Stimulated activated effector memory CD8-positive, alpha-beta T cell treated with anti-CD3 and anti-CD28 coated beads, Interleukin-12 subunit alpha, Interleukin-12 subunit beta, amount 100 ng/mL, for 72 hours (primary cell): ENCODE data around the gene PELI3.
"Not testable (repeated sequence)": the region's sequence is repeated elsewhere in the genome, so short reads cannot be mapped to it uniquely, and the experiment has no call there.

Experiments
- ATAC-seq: fragments of 150-1000 bp; cut with Tn5 transposase; 2 replicates; pipeline ENCODE4 v1.10.0; 2021
- DNase-seq, 2 donors: peaks; one replicate each; pipeline ENCODE4 v3.0.0; 2021 to 2022; ENCODE audit warnings: low spot score in 2 of 2
- H3K27ac Mint-ChIP-seq: one replicate; pipeline ENCODE4 v1.8.0; 2022; ENCODE audit warnings: mild to moderate bottlenecking, mixed read lengths
- H3K36me3 Mint-ChIP-seq: one replicate; pipeline ENCODE4 v1.8.0; 2022; ENCODE audit warnings: mild to moderate bottlenecking, mixed read lengths
- H3K4me1 Mint-ChIP-seq: one replicate; pipeline ENCODE4 v1.8.0; 2022; ENCODE audit warnings: mixed read lengths
- H3K4me3 Mint-ChIP-seq: one replicate; pipeline ENCODE4 v1.8.0; 2022; ENCODE audit warnings: mild to moderate bottlenecking, mixed read lengths
- H3K9me3 Mint-ChIP-seq: one replicate; pipeline ENCODE4 v1.8.0; 2022; ENCODE audit warnings: mixed read lengths

The PELI3 gene, protein sequence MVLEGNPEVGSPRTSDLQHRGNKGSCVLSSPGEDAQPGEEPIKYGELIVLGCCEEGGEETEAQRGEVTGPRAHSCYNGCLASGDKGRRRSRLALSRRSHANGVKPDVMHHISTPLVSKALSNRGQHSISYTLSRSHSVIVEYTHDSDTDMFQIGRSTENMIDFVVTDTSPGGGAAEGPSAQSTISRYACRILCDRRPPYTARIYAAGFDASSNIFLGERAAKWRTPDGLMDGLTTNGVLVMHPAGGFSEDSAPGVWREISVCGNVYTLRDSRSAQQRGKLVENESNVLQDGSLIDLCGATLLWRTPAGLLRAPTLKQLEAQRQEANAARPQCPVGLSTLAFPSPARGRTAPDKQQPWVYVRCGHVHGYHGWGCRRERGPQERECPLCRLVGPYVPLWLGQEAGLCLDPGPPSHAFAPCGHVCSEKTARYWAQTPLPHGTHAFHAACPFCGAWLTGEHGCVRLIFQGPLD

DNA sequence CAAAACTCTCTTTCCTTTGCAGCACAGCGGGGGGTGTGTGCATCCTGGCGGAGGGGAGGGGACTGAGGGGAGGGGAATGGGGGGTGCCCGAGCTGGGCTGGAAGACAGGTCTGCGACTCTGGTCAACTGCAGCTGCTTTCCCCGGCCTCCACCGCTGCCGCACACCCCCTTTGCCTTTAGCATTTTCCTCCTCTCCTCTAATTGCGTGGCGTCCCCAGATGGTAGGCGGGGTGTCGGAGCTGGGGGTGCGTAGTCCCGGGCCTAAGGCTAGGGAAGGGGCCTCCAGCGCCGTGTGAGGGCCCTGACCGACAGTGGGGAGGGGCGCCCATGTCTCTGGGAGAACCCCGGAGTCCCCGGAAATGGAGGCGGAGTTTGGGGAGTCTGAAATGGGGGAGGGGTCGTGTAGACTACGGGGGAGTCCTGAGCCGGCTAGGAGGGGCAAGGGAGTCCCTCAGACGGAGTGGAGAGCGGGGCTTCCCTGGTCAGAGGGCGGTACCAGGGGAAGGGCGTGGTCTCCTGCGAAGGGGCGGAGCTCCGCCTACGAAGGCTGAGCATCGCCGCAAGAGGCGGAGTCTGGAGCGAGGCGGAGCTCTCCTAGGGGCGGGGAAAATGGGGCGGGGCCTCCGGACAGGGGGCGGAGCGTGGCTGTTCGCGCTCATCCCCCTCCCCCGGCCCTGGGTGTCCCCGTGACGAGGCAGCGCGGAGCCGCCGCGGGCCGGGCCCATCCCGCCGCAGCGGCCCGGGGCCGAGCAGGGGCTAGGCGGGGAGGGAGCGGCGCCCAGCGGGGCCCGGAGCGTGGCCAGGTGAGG is at the start of gene PELI3:
Gene PELI3, plus strand, starts transcription at position 681 of the 809 bp plus-strand sequence. CDS start 1,224 bp downstream, outside the sequence.
- peaks cover 11% of the 10 kb centered on the region for H3K36me3 Mint-ChIP-seq
- peak within 1 kb of the TSS; percentile 75 for H3K4me3 Mint-ChIP-seq
- no peaks in the 10 kb centered on the region for H3K9me3 Mint-ChIP-seq
- H3K4me1 Mint-ChIP-seq: peaks cover 33% of the 10 kb centered on the region
- peak; percentile 88 for ATAC-seq
- peak within 1 kb of the TSS; percentile 79 for H3K27ac Mint-ChIP-seq
- DNase-seq: peak; percentile 93 to 97

DNA sequence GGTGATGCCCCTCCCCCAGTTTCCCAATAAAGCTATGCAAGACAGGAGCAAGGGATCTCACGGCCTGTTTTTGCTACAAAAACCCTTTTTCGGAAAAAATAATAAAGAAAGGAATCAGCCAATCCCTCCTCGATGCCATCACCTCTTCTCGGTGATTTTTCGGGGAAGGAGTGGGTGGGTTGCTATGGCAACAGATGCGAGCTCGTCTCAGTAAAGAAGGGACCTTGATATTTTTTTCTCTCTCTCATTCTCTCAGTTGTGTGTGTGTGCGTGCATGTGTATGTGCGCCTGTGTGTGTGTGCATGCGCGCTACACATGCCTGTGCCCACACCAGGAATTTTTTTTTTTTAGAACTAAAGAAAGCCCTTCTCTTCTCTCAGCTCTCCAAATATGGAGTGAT is 49.7 kb upstream of the PELI3 start:
- ATAC-seq (no peak), DNase-seq (no peak)
- Mint-ChIP-seq H3K9me3 (peaks cover 4% of the 10 kb centered on the region), H3K36me3 (peaks cover 4% of the 10 kb centered on the region), H3K4me1 (peaks cover 32% of the 10 kb centered on the region), H3K27ac (no peak overlapping the region), H3K4me3 (no peak overlapping the region)

DNA sequence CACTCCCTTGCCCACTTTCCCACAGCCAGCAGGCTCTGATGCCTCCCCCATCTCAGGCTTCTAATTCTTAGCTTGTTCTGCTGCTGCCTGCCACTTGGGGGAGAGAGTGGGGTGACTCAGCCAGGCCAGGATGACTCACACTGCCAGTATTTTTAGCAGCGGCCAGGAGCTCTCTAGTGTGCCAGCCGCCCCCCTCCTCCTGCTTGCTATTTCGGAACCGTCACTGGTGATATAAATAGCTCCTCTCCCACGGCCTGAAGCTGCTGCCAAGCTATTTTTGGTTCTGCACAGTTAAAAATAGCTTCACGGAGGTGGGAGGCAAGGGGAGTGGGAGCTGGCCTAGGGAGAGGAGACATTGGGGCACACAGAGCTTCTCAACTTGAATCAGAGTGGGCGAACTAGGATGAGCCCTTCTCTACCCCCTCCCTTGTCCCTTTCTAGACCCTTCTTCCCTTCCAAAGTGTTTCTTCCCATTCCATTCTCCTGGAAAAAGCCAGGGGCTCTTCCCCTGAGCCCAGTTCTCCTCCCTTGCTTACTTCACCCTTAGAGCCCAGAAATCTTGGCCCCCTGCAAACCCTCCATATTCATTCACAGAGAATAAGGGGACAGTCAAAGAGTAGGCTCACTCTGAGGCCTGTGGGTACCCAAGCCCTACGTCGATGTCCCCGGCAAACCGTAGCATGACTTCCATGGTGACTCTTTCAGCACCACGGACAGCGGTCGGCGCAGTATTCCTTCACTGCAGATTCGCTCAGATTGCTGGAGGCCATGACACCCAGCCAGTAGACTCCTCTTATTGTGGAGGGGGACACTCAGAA is 48.3 kb upstream of the PELI3 start:
- peak overlapping the region; percentile 30 for H3K4me3 Mint-ChIP-seq
- ATAC-seq: peak; percentile 90
- peak; percentile 46 to 73 for DNase-seq
- H3K36me3 Mint-ChIP-seq: peaks cover 11% of the 10 kb centered on the region
- H3K27ac Mint-ChIP-seq: peak overlapping the region; percentile 41
- peaks cover 36% of the 10 kb centered on the region for H3K4me1 Mint-ChIP-seq
- H3K9me3 Mint-ChIP-seq: peaks cover 4% of the 10 kb centered on the region

DNA sequence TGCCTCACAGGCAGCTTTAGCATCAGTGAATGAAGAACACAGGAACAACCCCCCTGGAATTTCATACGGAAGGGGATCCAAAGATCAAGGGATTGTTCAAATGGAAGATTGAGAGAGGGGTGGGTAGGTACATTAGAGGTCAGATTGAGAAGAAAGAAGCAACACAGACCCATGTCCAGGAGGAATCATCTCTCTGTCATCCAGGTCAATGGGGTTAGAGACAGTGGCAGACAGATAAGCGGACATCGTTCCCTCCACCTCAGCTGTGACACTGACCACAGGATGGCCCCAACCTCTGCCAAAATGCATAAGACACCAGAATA is 47.8 kb upstream of the PELI3 start:
- peak overlapping the region; percentile 41 for H3K27ac Mint-ChIP-seq
- ATAC-seq: no peak
- H3K4me1 Mint-ChIP-seq: peaks cover 36% of the 10 kb centered on the region
- DNase-seq: no peak
- peaks cover 4% of the 10 kb centered on the region for H3K9me3 Mint-ChIP-seq
- peaks cover 11% of the 10 kb centered on the region for H3K36me3 Mint-ChIP-seq
- peak overlapping the region; percentile 30 for H3K4me3 Mint-ChIP-seq

DNA sequence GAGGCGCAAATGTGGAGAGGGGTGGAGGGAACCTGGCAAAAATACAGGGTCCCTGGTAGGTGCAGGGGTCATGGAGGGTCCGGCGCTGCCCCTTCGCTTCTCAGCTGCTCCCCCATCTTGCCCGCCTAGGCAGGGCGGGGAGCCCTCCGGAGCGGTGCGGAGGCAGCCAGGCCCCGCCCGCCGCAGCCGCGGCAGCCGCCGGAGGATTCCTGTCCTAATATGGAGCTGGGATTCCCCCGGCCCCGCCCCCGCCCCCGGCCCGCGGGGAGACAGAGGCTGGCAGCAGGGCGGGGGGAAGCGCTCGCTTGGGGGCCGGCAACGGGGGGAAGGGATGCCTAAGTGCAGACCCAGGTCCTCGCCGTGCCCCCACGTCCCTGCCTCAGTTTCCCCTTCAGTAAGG is 46.9 kb upstream of the PELI3 start:
- Mint-ChIP-seq H3K9me3 (peaks cover 4% of the 10 kb centered on the region), H3K27ac (no peak overlapping the region), H3K36me3 (peaks cover 11% of the 10 kb centered on the region), H3K4me3 (no peak overlapping the region), H3K4me1 (peaks cover 36% of the 10 kb centered on the region)
- no peak for DNase-seq
- ATAC-seq: no peak

DNA sequence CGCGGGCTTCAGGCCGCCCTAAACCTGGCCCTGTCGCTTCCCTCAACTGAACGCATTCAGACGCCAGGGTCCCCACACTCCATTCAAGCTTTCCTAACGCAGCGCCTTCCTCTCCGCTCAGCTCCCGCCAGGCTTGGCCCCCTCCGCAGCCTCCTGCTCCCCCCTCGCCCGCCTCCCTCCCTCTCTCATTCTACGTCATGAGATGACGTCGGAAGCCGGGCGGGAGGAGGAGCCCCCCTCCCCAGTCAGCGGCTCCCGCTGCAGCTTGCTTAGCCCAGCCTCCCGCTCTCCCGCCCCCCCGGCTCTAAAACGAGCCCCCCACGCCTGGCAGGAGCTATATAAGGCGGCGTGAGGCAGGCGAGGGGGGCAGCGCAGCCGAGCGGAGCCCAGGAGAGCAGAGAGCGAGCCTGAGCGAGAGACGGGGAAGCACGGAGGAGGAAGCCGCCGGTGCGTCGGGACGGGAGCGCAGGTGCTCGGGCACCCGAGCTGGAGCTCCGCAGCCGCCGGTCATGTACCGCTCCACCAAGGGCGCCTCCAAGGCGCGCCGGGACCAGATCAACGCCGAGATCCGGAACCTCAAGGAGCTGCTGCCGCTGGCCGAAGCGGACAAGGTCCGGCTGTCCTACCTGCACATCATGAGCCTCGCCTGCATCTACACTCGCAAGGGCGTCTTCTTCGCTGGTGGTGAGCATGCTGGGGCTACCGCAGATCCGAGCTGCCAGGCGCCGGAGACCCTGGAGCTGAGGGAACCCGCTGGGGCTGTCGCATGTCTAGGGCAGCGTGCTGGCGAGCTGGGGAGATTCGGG is 45.8 kb upstream of the PELI3 start, which contains the start of gene NPAS4:
Gene NPAS4, plus strand, starts transcription at position 365 of the 806 bp plus-strand sequence. Its CDS starts 145 bp downstream, at position 510.
- Mint-ChIP-seq H3K36me3 (peaks cover 11% of the 10 kb centered on the region), H3K27ac (no peak within 1 kb of the TSS), H3K4me1 (peaks cover 36% of the 10 kb centered on the region), H3K9me3 (peaks cover 4% of the 10 kb centered on the region), H3K4me3 (no peak within 1 kb of the TSS)
- DNase-seq (no peak), ATAC-seq (no peak)

DNA sequence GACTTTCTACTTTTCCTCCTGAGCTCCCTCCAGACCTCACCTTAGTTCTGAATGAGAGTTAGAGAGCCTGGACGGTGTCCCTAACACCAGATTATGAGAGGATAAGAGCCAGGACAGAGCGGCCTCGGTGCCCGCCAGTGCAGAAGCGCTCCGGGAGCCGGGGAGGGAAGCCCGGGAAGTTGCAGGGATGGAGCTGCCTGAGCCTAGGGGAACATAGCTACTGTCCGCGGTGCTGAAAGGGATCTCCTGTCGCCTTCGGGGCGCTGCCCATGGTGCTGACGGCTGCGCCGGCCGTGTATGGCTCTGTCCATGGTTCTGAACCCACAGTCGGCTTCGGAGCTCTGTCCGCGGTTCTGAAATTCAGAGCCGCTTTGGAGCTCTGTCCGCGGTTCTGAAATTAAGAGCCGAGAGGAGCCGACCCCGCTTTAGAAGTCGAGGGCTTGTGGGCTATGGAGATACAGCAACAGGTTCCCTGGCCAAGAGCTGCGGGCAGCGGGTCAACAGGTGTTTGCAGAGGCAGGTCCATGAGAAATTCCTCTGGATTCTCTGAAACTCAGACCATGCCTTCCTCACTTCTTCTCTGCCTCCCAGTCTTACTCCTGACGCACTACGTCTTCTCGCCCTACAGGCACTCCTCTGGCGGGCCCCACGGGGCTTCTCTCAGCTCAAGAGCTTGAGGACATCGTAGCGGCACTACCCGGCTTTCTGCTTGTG is 45.1 kb upstream of the PELI3 start:
- ATAC-seq (peak; percentile 66), DNase-seq (peak; percentile 96 to 98)
- H3K27ac Mint-ChIP-seq: no peak overlapping the region
- H3K36me3 Mint-ChIP-seq: peaks cover 11% of the 10 kb centered on the region
- H3K4me3 Mint-ChIP-seq: no peak overlapping the region
- H3K9me3 Mint-ChIP-seq: peaks cover 4% of the 10 kb centered on the region
- H3K4me1 Mint-ChIP-seq: peaks cover 34% of the 10 kb centered on the region

DNA sequence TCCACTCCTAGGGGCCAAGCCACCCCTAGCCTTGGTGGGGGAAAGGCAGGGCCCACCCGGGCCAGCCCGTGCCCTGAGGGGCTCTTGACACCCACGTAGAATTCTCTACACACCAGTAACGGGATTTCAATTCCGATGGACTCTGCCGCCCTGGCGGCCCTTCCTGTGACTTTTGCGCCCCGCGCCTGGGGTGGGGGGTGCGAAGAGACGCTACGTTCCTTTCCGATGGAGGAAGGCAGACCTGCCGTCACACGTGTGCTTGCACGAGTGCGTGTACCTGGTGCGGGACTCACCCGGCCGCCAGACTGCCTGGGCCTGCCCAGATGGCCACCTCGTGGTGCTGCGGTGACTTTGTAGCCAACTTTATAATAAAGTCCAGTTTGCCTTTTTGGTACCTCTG is 40.4 kb upstream of the PELI3 start:
- peaks cover 23% of the 10 kb centered on the region for H3K36me3 Mint-ChIP-seq
- H3K9me3 Mint-ChIP-seq: no peaks in the 10 kb centered on the region
- no peak overlapping the region for H3K27ac Mint-ChIP-seq
- no peak for ATAC-seq
- DNase-seq: no peak
- H3K4me3 Mint-ChIP-seq: no peak overlapping the region
- peaks cover 5% of the 10 kb centered on the region for H3K4me1 Mint-ChIP-seq

DNA sequence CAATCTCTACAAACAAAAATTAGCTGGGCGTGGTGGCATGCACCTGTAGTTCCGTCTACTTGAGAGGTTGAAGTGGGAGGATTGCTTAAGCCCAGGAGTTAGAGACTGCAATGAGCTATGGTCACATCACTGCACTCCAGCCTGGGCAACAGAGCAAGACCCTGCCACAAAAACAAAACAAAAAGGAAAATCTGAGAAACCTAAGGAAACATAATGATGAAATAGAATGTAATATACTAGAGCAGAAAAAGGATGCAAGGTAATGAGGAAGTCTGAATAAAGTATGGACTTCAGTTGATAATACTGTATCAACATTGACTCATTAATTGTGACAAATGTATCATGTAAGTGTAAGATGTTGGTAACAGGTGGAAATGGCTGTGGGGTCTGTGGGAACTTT is 37.8 kb upstream of the PELI3 start:
- Mint-ChIP-seq H3K27ac (no peak overlapping the region), H3K4me3 (no peak overlapping the region), H3K9me3 (no peaks in the 10 kb centered on the region), H3K4me1 (no peaks in the 10 kb centered on the region), H3K36me3 (peaks cover 39% of the 10 kb centered on the region)
- ATAC-seq: no peak
- DNase-seq: no peak

DNA sequence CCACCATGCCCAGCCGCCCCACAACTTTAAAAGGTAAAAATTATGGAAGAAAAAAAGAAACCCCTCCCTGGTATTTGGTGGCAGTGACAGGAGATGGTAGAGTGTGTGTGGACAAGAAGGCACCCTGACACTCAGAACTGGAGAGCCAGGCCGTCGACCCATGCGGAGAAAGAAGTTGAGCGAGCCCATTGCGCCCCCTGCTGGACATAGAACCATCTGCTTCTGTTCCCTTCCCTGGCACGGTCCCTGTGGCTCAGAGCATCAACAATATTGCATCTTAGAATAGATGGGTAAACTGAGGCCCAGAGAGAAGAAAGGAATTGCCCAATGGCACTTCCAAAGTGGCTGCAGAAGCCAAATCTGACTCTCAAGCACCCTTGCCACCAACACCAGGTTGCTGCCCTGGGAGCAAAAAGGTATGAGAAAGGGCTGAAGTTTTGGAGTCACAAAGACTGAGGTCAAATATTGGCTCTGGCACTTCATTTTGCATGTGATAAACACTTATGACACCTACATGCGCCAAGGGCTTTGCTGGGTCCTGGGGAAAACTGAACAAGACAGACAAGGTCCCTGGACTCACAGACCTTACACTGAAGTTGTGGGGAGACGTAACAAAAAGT is 36.6 kb upstream of the PELI3 start:
- Mint-ChIP-seq H3K9me3 (no peaks in the 10 kb centered on the region), H3K4me1 (no peaks in the 10 kb centered on the region), H3K27ac (no peak overlapping the region), H3K4me3 (no peak overlapping the region), H3K36me3 (peaks cover 50% of the 10 kb centered on the region)
- ATAC-seq (peak; percentile 89), DNase-seq (peak; percentile 69 to 88)

DNA sequence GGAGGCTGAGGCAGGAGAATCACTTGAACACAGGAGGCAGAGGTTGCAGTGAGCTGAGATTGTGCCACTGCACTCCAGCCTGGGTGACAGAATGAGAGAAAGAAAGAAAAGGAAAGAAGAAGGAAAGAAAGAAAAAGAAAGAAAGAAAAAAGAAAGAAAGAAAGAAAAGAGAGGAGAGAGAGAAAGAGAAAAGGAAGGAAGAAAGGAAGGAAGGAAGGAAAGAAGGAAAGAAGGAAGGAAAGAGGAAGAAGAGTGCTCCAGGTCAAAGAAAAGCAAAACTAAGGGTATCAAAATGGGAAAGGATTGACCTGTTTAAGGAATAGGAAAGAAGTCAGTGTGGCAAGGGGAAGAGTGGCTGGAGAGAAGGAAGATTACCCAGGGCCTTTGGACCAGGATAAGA is 35.4 kb upstream of the PELI3 start:
- ATAC-seq, H3K4me1 Mint-ChIP-seq: not testable (repeated sequence)

DNA sequence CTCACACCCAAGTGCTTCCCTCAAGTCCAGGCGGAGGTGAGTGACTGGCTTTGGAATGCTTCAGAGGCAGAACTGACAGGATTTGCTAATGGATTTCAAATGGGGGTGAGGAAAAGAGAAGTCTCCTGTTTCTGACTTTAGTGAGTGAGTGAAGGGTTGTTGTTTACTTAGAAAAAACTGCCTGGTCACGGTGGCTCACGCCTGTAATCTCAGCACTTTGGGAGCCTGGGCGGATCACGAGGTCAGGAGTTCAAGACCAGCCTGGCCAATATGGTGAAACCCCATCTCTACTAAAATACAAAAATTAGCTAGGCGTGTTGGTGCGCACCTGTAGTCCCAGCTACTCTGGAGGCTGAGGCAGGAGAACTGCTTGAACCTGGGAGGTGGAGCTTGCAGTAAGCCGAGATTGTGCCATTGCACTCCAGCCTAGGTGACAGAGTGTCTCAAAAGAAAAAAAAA is 34.8 kb upstream of the PELI3 start:
- H3K27ac Mint-ChIP-seq, H3K4me3 Mint-ChIP-seq, H3K4me1 Mint-ChIP-seq, ATAC-seq, H3K9me3 Mint-ChIP-seq, DNase-seq: not testable (repeated sequence)
- H3K36me3 Mint-ChIP-seq: peaks cover 68% of the 10 kb centered on the region

More for the DNA sequence above, 35.4 kb upstream of the PELI3 start:
- peaks cover 62% of the 10 kb centered on the region for H3K36me3 Mint-ChIP-seq
- H3K4me3 Mint-ChIP-seq, H3K27ac Mint-ChIP-seq, H3K9me3 Mint-ChIP-seq, DNase-seq: not testable (repeated sequence)

DNA sequence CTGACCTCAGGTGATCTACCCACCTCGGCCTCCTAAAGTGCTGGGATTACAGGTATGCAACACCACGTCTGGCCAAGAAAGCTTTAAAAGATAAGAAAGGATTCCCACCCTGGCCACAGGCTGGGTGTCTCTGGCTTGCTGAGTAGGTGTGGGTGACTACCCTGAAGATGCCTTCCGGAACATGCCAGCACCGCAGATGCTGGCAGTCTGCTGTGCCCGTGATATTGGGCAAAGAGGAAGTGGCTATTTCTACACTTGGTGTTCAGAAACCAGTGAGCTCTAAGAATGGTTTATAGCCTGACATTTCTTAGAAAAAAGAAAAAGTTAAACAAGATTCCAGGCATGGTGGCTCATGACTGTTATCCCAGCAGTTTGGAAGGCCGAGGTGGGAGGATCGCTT is 34.1 kb upstream of the PELI3 start:
- no peak for ATAC-seq
- DNase-seq: no peak
- H3K9me3 Mint-ChIP-seq: no peaks in the 10 kb centered on the region
- peak overlapping the region; percentile 85 for H3K27ac Mint-ChIP-seq
- no peak overlapping the region for H3K4me3 Mint-ChIP-seq
- H3K4me1 Mint-ChIP-seq: peaks cover 11% of the 10 kb centered on the region
- peaks cover 68% of the 10 kb centered on the region for H3K36me3 Mint-ChIP-seq
